ENCODE results near the gene NPC1L1.

The NPC1L1 gene

GRCh38 chr7:44489955-44490350, 51.2 kb downstream of the NPC1L1 start:
- CTCF ChIA-PET, result interaction anchor here (0.9 to 2.9 kb wide), 11 partner anchors 9 to 511 kb away, joined by 3 to 10 read pairs (median 3); partner anchors contain the start of gene YKT6
- DNase-seq (ENCODE audit: extremely low spot score), result no peak
- POLR2A ChIA-PET, result interaction anchor here (1.1 kb wide), 1 partner anchor 48 kb away, joined by 5 read pairs; no protein-coding TSS in a partner anchor

GRCh38 chr7:44488955-44489354, 52.2 kb downstream of the NPC1L1 start:
- no peak for TF ChIP-seq CTCF (IDR thresholded peaks at IDR 0.05; ENCODE audit: control extremely low read depth, extremely low read depth, low read depth, missing control alignments)
- POLR2A ChIA-PET, result no interaction called here
- DNase-seq (ENCODE audit: extremely low spot score), result no peak
- CTCF ChIA-PET, result interaction anchor here (1.1 to 2.9 kb wide), 6 partner anchors 9 to 248 kb away, joined by 3 to 10 read pairs (median 6); no protein-coding TSS in a partner anchor

More at GRCh38 chr7:44489955-44490350, 51.2 kb downstream of the NPC1L1 start:
- TF ChIP-seq CTCF (IDR thresholded peaks at IDR 0.05; ENCODE audit: control extremely low read depth, extremely low read depth, low read depth, missing control alignments), result no peak

- no peak for DNase-seq (ENCODE audit: extremely low spot score)
- POLR2A ChIA-PET, result no interaction called here
- TF ChIP-seq CTCF (IDR thresholded peaks at IDR 0.05; ENCODE audit: control extremely low read depth, extremely low read depth, low read depth, missing control alignments), result no peak
- CTCF ChIA-PET, result interaction anchor here (1.4 kb wide), 1 partner anchor 11 kb away, joined by 6 read pairs; no protein-coding TSS in a partner anchor
Observed at GRCh38 chr7:44486693-44487092, 54.4 kb downstream of the NPC1L1 start.

GRCh38 chr7:44486001-44486400, 55.1 kb downstream of the NPC1L1 start:
- CTCF ChIA-PET, result interaction anchor here (1.0 kb wide), 1 partner anchor 11 kb away, joined by 3 read pairs; no protein-coding TSS in a partner anchor
- POLR2A ChIA-PET, result no interaction called here

GRCh38 chr7:44484482-44485313, 56.4 kb downstream of the NPC1L1 start:
- POLR2A ChIA-PET, result no interaction called here
- DNase-seq (ENCODE audit: extremely low spot score), result no peak
- CTCF ChIA-PET, result interaction anchor here (1.0 to 2.6 kb wide), 5 partner anchors 8 to 244 kb away, joined by 3 to 6 read pairs (median 3); no protein-coding TSS in a partner anchor
- TF ChIP-seq CTCF (IDR thresholded peaks at IDR 0.05; ENCODE audit: control extremely low read depth, extremely low read depth, low read depth, missing control alignments), result no peak

More at GRCh38 chr7:44486001-44486400, 55.1 kb downstream of the NPC1L1 start:
- no peak for TF ChIP-seq CTCF (IDR thresholded peaks at IDR 0.05; ENCODE audit: control extremely low read depth, extremely low read depth, low read depth, missing control alignments)
- DNase-seq (ENCODE audit: extremely low spot score), result no peak

GRCh38 chr7:44482502-44483485, 58.3 kb downstream of the NPC1L1 start:
- CTCF ChIA-PET, result interaction anchor here (0.8 to 2.6 kb wide), 3 partner anchors 9 to 242 kb away, joined by 3 to 6 read pairs (median 4); no protein-coding TSS in a partner anchor
- POLR2A ChIA-PET, result no interaction called here

More at GRCh38 chr7:44482502-44483485, 58.3 kb downstream of the NPC1L1 start:
- TF ChIP-seq CTCF (IDR thresholded peaks at IDR 0.05; ENCODE audit: control extremely low read depth, extremely low read depth, low read depth, missing control alignments), result no peak
- no peak for DNase-seq (ENCODE audit: extremely low spot score)

Measured in GM10248 (cell line).